Stimulated activated effector memory CD8-positive, alpha-beta T cell treated with anti-CD3 and anti-CD28 coated beads, Interleukin-12 subunit alpha, Interleukin-12 subunit beta, amount 100 ng/mL, for 72 hours (primary cell): ENCODE results near the gene COL23A1.

ENCODE experiments used
- ATAC-seq: fragments of 150-1000 bp; cut with Tn5 transposase; 2 replicates; pipeline ENCODE4 v1.10.0; 2021
- DNase-seq, 2 donors: peaks; one replicate each; pipeline ENCODE4 v3.0.0; 2021 to 2022; ENCODE audit warnings: low spot score in 2 of 2
- H3K27ac Mint-ChIP-seq: one replicate; pipeline ENCODE4 v1.8.0; 2022; ENCODE audit warnings: mild to moderate bottlenecking, mixed read lengths
- H3K36me3 Mint-ChIP-seq: one replicate; pipeline ENCODE4 v1.8.0; 2022; ENCODE audit warnings: mild to moderate bottlenecking, mixed read lengths
- H3K4me1 Mint-ChIP-seq: one replicate; pipeline ENCODE4 v1.8.0; 2022; ENCODE audit warnings: mixed read lengths
- H3K4me3 Mint-ChIP-seq: one replicate; pipeline ENCODE4 v1.8.0; 2022; ENCODE audit warnings: mild to moderate bottlenecking, mixed read lengths
- H3K9me3 Mint-ChIP-seq: one replicate; pipeline ENCODE4 v1.8.0; 2022; ENCODE audit warnings: mixed read lengths

COL23A1 gene

GRCh38 chr5:178222292-178222691, 367.9 kb downstream of the COL23A1 start:
- Mint-ChIP-seq H3K9me3 (no peaks in the 10 kb centered on the region), H3K27ac (no peak overlapping the region), H3K36me3 (peaks cover 92% of the 10 kb centered on the region), H3K4me3 (no peak overlapping the region), H3K4me1 (peaks cover 51% of the 10 kb centered on the region)
- DNase-seq: no peak
- no peak for ATAC-seq

GRCh38 chr5:178221853-178222252, 368.3 kb downstream of the COL23A1 start:
- DNase-seq (no peak), ATAC-seq (peak; percentile 24)
- Mint-ChIP-seq H3K27ac (peak overlapping the region; percentile 87), H3K9me3 (no peaks in the 10 kb centered on the region), H3K4me3 (no peak overlapping the region), H3K36me3 (peaks cover 92% of the 10 kb centered on the region), H3K4me1 (peaks cover 47% of the 10 kb centered on the region)

- no peak for DNase-seq
- no peak overlapping the region for H3K4me3 Mint-ChIP-seq
- no peaks in the 10 kb centered on the region for H3K9me3 Mint-ChIP-seq
- peaks cover 92% of the 10 kb centered on the region for H3K36me3 Mint-ChIP-seq
- H3K27ac Mint-ChIP-seq: peak overlapping the region; percentile 87
- H3K4me1 Mint-ChIP-seq: peaks cover 45% of the 10 kb centered on the region
- ATAC-seq: peak; percentile 19
Measured at GRCh38 chr5:178221282-178221681, 368.9 kb downstream of the COL23A1 start.

GRCh38 chr5:178218827-178219226, 371.4 kb downstream of the COL23A1 start:
- H3K4me1 Mint-ChIP-seq: peaks cover 49% of the 10 kb centered on the region
- no peak overlapping the region for H3K4me3 Mint-ChIP-seq
- ATAC-seq (no peak), DNase-seq (no peak)
- no peak overlapping the region for H3K27ac Mint-ChIP-seq
- H3K9me3 Mint-ChIP-seq: no peaks in the 10 kb centered on the region
- H3K36me3 Mint-ChIP-seq: peaks cover 92% of the 10 kb centered on the region

DNA sequence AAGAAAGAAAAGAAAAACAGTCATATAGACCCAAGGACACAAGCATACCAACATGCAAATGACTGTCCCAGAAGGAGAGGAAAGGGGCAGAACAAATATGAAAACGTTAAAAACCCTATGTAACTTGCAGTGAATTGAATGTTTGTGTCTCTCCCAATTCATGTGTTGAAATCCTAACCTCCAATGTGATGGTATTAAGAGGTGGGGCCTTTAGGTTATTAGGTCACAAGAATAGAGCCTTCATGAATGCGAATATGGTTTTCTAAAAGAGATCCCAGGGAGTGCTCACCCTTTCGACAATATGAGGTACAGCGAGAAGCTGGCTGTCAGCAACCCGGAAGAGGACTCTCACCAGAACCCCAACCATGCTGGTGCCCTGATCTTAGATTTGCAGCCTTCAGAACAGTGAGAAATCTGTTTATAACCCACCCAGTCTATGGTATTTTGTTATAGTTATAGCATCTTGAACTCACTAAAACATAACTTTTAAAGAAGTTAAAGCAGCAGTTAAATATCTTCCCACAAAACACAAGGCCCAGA, 371.9 kb downstream of the COL23A1 start:
- no peaks in the 10 kb centered on the region for H3K9me3 Mint-ChIP-seq
- ATAC-seq (no peak), DNase-seq (no peak)
- peaks cover 47% of the 10 kb centered on the region for H3K4me1 Mint-ChIP-seq
- no peak overlapping the region for H3K27ac Mint-ChIP-seq
- H3K4me3 Mint-ChIP-seq: no peak overlapping the region
- peaks cover 92% of the 10 kb centered on the region for H3K36me3 Mint-ChIP-seq

DNA sequence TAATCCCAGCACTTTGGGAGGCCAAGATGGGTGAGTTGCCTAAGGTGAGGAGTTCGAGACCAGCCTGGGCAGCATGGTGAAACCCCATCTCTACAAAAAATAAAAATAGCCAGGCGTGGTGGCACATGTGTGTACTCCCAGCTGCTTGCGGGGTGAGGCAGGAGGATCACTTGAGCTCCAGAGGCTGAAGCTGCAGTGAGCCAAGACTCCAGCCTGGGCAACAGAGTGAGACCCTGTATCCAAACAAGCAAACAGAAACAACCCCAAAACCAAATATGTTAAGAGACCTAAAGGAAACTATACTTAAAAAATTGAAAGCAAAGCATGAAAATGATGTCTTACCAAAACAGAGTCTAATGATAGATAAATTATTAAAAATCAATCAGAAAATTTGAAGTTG, 373.4 kb downstream of the COL23A1 start:
- no peak overlapping the region for H3K27ac Mint-ChIP-seq
- ATAC-seq (no peak), DNase-seq (no peak)
- H3K4me3 Mint-ChIP-seq: no peak overlapping the region
- no peaks in the 10 kb centered on the region for H3K9me3 Mint-ChIP-seq
- H3K4me1 Mint-ChIP-seq: peaks cover 39% of the 10 kb centered on the region
- H3K36me3 Mint-ChIP-seq: peaks cover 98% of the 10 kb centered on the region

- ATAC-seq (no peak), DNase-seq (no peak)
- H3K9me3 Mint-ChIP-seq: no peaks in the 10 kb centered on the region
- H3K4me1 Mint-ChIP-seq: peaks cover 38% of the 10 kb centered on the region
- H3K4me3 Mint-ChIP-seq: no peak overlapping the region
- H3K27ac Mint-ChIP-seq: peak overlapping the region; percentile 91
- H3K36me3 Mint-ChIP-seq: peaks cover 98% of the 10 kb centered on the region
Measured at GRCh38 chr5:178216088-178216534, 374.1 kb downstream of the COL23A1 start.

DNA sequence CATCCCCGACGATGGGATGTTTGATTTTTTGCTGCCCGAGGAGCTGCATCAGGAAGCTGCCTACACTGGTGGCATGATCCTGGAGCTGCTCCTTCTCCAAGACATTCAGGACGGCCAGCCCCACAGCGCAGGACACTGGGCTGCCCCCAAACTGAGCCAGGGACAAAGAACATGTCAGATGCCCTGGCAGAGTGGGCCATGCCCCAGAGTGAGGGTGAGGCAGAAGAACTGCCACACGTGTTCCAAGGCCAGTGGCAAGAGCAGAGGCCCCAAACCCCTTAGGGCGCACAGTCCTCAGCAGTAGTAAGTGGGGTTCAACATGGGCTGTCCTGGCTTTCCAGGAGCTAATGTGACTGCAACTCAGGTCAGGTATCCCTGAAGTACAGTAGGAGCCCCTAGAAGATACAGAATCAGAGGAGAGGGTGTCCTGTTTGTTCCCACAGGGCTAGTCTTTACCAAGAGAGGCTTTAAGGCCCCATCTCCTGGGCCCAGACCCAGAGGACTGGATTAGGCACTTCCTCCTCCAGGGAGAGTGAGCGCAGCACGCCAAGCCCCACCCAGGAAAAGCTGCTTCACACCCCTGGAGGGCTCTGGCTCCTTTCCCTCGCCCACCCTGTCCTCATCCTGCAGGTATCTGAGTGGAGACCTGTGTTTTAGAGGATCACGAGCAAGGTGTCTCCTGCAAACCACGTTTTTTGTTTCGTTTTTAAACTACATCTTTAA, 374.8 kb downstream of the COL23A1 start:
- no peaks in the 10 kb centered on the region for H3K9me3 Mint-ChIP-seq
- H3K27ac Mint-ChIP-seq: peak overlapping the region; percentile 91
- peaks cover 100% of the 10 kb centered on the region for H3K36me3 Mint-ChIP-seq
- H3K4me1 Mint-ChIP-seq: peaks cover 34% of the 10 kb centered on the region
- DNase-seq (no peak), ATAC-seq (no peak)
- H3K4me3 Mint-ChIP-seq: no peak overlapping the region

DNA sequence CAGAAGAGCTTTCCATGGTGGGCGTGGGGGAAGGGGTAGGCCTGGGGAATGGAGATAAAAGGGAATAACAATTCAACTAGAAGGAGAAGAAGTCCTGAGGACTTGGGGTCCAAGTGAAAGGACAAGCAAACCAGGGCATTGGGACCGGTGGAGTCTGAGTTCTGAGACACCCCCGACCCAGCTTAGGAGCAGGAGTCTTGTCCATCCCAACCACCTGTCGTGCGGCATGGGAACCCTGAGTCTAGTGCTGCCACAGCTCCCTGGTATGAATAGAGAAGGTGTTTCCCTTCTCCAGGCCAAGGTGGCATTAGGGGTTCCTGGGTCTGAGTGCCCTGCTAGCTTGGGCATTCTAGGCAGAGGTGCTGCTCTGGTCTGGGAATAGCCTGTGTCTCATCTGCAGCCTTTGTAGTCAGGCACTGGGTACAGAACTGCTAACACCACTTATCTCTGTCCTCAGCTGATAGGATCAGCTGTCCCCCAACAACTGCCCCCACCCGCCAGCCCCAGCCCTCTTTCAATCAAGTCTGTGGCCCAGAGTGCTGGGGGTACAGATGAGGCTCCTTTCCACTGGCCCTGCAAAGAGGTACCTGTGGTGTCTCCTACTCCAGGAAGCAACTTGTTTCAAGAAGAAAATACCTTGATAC, 375.9 kb downstream of the COL23A1 start:
- H3K9me3 Mint-ChIP-seq: no peaks in the 10 kb centered on the region
- peaks cover 100% of the 10 kb centered on the region for H3K36me3 Mint-ChIP-seq
- peaks cover 44% of the 10 kb centered on the region for H3K4me1 Mint-ChIP-seq
- ATAC-seq (no peak), DNase-seq (no peak)
- peak overlapping the region; percentile 91 for H3K27ac Mint-ChIP-seq
- H3K4me3 Mint-ChIP-seq: no peak overlapping the region

- DNase-seq (no peak), ATAC-seq (no peak)
- Mint-ChIP-seq H3K27ac (peak overlapping the region; percentile 91), H3K9me3 (no peaks in the 10 kb centered on the region), H3K36me3 (peaks cover 100% of the 10 kb centered on the region), H3K4me3 (no peak overlapping the region), H3K4me1 (peaks cover 49% of the 10 kb centered on the region)
Measured at GRCh38 chr5:178213748-178214151, 376.4 kb downstream of the COL23A1 start.

DNA sequence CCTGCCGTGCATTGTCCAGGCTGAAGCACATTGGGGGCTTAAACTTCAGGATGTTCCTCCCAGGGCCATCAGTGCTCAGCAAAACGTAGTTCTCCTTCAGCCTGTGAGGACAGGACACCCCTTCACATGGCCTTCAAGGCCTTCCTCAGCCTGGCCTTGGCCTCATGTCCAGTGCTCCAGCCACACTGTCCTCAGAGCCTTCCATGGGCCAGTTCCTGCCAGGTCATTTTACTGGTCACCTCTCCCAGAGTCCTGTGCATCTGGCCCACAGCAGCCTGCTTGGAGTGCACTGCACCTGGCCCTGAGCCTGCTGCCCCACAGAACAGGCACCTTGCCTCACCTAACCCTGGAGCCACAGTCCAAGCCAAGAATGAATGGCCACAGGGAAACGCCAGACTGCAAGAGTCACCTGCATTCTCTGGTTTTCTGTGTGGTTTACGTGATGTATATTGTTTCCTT, 377.2 kb downstream of the COL23A1 start:
- H3K27ac Mint-ChIP-seq: peak overlapping the region; percentile 91
- no peaks in the 10 kb centered on the region for H3K9me3 Mint-ChIP-seq
- no peak overlapping the region for H3K4me3 Mint-ChIP-seq
- peaks cover 100% of the 10 kb centered on the region for H3K36me3 Mint-ChIP-seq
- H3K4me1 Mint-ChIP-seq: peaks cover 52% of the 10 kb centered on the region
- peak; percentile 2 for ATAC-seq
- no peak for DNase-seq

- ATAC-seq: peak; percentile 5
- no peak overlapping the region for H3K4me3 Mint-ChIP-seq
- H3K4me1 Mint-ChIP-seq: peaks cover 59% of the 10 kb centered on the region
- peaks cover 100% of the 10 kb centered on the region for H3K36me3 Mint-ChIP-seq
- no peaks in the 10 kb centered on the region for H3K9me3 Mint-ChIP-seq
- DNase-seq: no peak
- H3K27ac Mint-ChIP-seq: peak overlapping the region; percentile 90
Measured at GRCh38 chr5:178212241-178213002, 377.8 kb downstream of the COL23A1 start.

- Mint-ChIP-seq H3K4me1 (peaks cover 67% of the 10 kb centered on the region), H3K27ac (peak overlapping the region; percentile 90), H3K4me3 (no peak overlapping the region), H3K9me3 (no peaks in the 10 kb centered on the region), H3K36me3 (peaks cover 100% of the 10 kb centered on the region)
- ATAC-seq: no peak
- DNase-seq: no peak
Measured at GRCh38 chr5:178211095-178212048, 378.8 kb downstream of the COL23A1 start.

DNA sequence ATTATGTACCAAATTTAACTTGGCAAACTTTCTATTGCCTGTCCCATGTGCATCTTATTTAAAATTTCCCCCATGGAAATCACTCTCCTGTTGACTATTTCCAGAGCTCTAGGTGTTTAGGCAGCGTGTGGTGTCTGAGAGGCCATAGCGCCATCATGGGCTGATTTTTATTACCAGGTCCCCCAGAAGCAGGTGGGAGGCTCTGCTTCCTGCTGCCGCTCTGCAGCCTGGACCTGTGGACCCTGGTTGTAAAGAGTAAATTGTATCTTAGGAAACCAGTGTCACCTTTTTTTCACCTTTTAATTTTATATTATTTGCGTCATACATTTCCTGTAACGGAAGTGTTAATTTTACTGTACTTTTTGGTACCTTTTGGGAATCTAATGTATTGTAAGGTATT, 379.5 kb downstream of the COL23A1 start:
- Mint-ChIP-seq H3K4me1 (peaks cover 70% of the 10 kb centered on the region), H3K36me3 (peaks cover 100% of the 10 kb centered on the region), H3K9me3 (no peaks in the 10 kb centered on the region), H3K27ac (peak overlapping the region; percentile 90), H3K4me3 (no peak overlapping the region)
- no peak for DNase-seq
- no peak for ATAC-seq
